Adipocyte (in vitro differentiated cells): ENCODE results near the gene TNK1.

ENCODE experiments used
- DNase-seq: peaks from one replicate; pipeline ENCODE4 v3.0.0-alpha.2; 2015; ENCODE audit warnings: low read depth
- H3K27me3 ChIP-seq: replicated peaks from 2 replicates; pipeline ENCODE4 v1.7.0; 2013; ENCODE audit warnings: mild to moderate bottlenecking, low read length, moderate library complexity; ENCODE audit not compliant: control insufficient read depth, insufficient read depth
- H3K36me3 ChIP-seq: 2 replicates; pipeline ENCODE4 v1.7.0; 2013; ENCODE audit warnings: low read length, mild to moderate bottlenecking, moderate library complexity; ENCODE audit not compliant: control insufficient read depth, insufficient read depth, severe bottlenecking
- H3K4me1 ChIP-seq: 2 replicates; pipeline ENCODE4 v1.7.0; 2013; ENCODE audit warnings: mild to moderate bottlenecking, low read length, moderate library complexity; ENCODE audit not compliant: control insufficient read depth, insufficient read depth
- H3K4me3 ChIP-seq: 2 replicates; pipeline ENCODE4 v1.7.0; 2013; ENCODE audit warnings: mild to moderate bottlenecking, low read length, moderate library complexity
- H3K9ac ChIP-seq: 2 replicates; pipeline ENCODE4 v1.7.0; 2013; ENCODE audit warnings: mild to moderate bottlenecking, low read length, moderate library complexity
- H3K9me3 ChIP-seq: 2 replicates; pipeline ENCODE4 v1.7.0; 2013; ENCODE audit warnings: mild to moderate bottlenecking, low read length, moderate library complexity; ENCODE audit not compliant: control insufficient read depth

TNK1 gene

GRCh38 chr17:7427549-7427948 lies 46.7 kb downstream of the TNK1 start:
- Histone ChIP-seq H3K4me1 (no peaks in the 10 kb centered on the region), H3K27me3 (no peaks in the 10 kb centered on the region), H3K9me3 (no peaks in the 10 kb centered on the region), H3K9ac (no peak overlapping the region), H3K4me3 (no peak overlapping the region), H3K36me3 (no peaks in the 10 kb centered on the region)
- DNase-seq, result no peak

- Histone ChIP-seq H3K9ac (no peak within 1 kb of the TSS), H3K4me1 (no peaks in the 10 kb centered on the region), H3K4me3 (no peak within 1 kb of the TSS), H3K9me3 (no peaks in the 10 kb centered on the region), H3K27me3 (no peaks in the 10 kb centered on the region), H3K36me3 (no peaks in the 10 kb centered on the region)
- no peak for DNase-seq
These were observed 47.7 kb downstream of the TNK1 start, which contains the start of gene SPEM3 for GRCh38 chr17:7428557-7428956. Gene SPEM3 (plus strand): TSS chr17:7428857. CDS start chr17:7428903, 46 bp downstream.

GRCh38 chr17:7429722-7430121 lies 48.8 kb downstream of the TNK1 start:
- Histone ChIP-seq H3K36me3 (no peaks in the 10 kb centered on the region), H3K4me3 (no peak overlapping the region), H3K9ac (no peak overlapping the region), H3K9me3 (no peaks in the 10 kb centered on the region), H3K27me3 (no peaks in the 10 kb centered on the region), H3K4me1 (no peaks in the 10 kb centered on the region)
- no peak for DNase-seq

- Histone ChIP-seq H3K9ac (no peak overlapping the region), H3K4me3 (no peak overlapping the region), H3K9me3 (no peaks in the 10 kb centered on the region), H3K36me3 (no peaks in the 10 kb centered on the region), H3K4me1 (peaks cover 4% of the 10 kb centered on the region), H3K27me3 (no peaks in the 10 kb centered on the region)
- no peak for DNase-seq
These were observed 50.3 kb downstream of the TNK1 start for GRCh38 chr17:7431231-7431630.

- Histone ChIP-seq H3K9ac (no peak overlapping the region), H3K4me3 (no peak overlapping the region), H3K27me3 (no peaks in the 10 kb centered on the region), H3K9me3 (no peaks in the 10 kb centered on the region), H3K36me3 (no peaks in the 10 kb centered on the region), H3K4me1 (peaks cover 9% of the 10 kb centered on the region)
- DNase-seq, result no peak
These were observed 51.4 kb downstream of the TNK1 start for GRCh38 chr17:7432296-7432695.

- peak overlapping the region; percentile 64 for H3K4me3 ChIP-seq
- H3K27me3 ChIP-seq, result peaks cover 15% of the 10 kb centered on the region
- no peaks in the 10 kb centered on the region for H3K9me3 ChIP-seq
- DNase-seq, result peak; percentile 38
- no peaks in the 10 kb centered on the region for H3K36me3 ChIP-seq
- H3K9ac ChIP-seq, result peak overlapping the region; percentile 48
- peaks cover 23% of the 10 kb centered on the region for H3K4me1 ChIP-seq
These were observed 55.0 kb downstream of the TNK1 start for GRCh38 chr17:7435676-7436555.

- peaks cover 15% of the 10 kb centered on the region for H3K27me3 ChIP-seq
- peak; percentile 91 for DNase-seq
These were observed 55.9 kb downstream of the TNK1 start for GRCh38 chr17:7436556-7437368.

GRCh38 chr17:7437369-7437863 lies 56.5 kb downstream of the TNK1 start:
- peaks cover 15% of the 10 kb centered on the region for H3K27me3 ChIP-seq
- no peaks in the 10 kb centered on the region for H3K9me3 ChIP-seq
- no peak overlapping the region for H3K9ac ChIP-seq
- peaks cover 25% of the 10 kb centered on the region for H3K4me1 ChIP-seq
- no peak for DNase-seq
- H3K36me3 ChIP-seq, result no peaks in the 10 kb centered on the region
- peak overlapping the region; percentile 64 for H3K4me3 ChIP-seq

More at GRCh38 chr17:7436556-7437368, 55.9 kb downstream of the TNK1 start:
- Histone ChIP-seq H3K36me3 (no peaks in the 10 kb centered on the region), H3K9me3 (no peaks in the 10 kb centered on the region), H3K4me3 (peak overlapping the region; percentile 64), H3K9ac (peak overlapping the region; percentile 56), H3K4me1 (peaks cover 25% of the 10 kb centered on the region)

- peak overlapping the region; percentile 64 for H3K4me3 ChIP-seq
- H3K27me3 ChIP-seq, result peaks cover 15% of the 10 kb centered on the region
- DNase-seq, result peak; percentile 38
- H3K9ac ChIP-seq, result peak overlapping the region; percentile 25
- H3K4me1 ChIP-seq, result peaks cover 25% of the 10 kb centered on the region
- no peaks in the 10 kb centered on the region for H3K36me3 ChIP-seq
- no peaks in the 10 kb centered on the region for H3K9me3 ChIP-seq
These were observed 57.2 kb downstream of the TNK1 start for GRCh38 chr17:7437950-7438614.

GRCh38 chr17:7438656-7439460 lies 58.0 kb downstream of the TNK1 start:
- Histone ChIP-seq H3K4me3 (peak overlapping the region; percentile 64), H3K9me3 (no peaks in the 10 kb centered on the region), H3K9ac (no peak overlapping the region), H3K36me3 (no peaks in the 10 kb centered on the region), H3K4me1 (peaks cover 25% of the 10 kb centered on the region), H3K27me3 (peaks cover 15% of the 10 kb centered on the region)
- no peak for DNase-seq
